ENCODE data around the gene MYO16.

The MYO16 gene

GRCh38 chr13:108830916-108831315, 201.5 kb downstream of the MYO16 start:
- Mint-ChIP-seq H3K27ac (no peak overlapping the region), H3K4me1 (ENCODE audit: low read depth) (no peaks in the 10 kb centered on the region), H3K4me3 (no peak overlapping the region), H3K27me3 (peaks cover 2% of the 10 kb centered on the region), H3K9me3 (peaks cover 5% of the 10 kb centered on the region), H3K36me3 (ENCODE audit: low read depth) (no peaks in the 10 kb centered on the region)

GRCh38 chr13:108833531-108833930, 204.1 kb downstream of the MYO16 start:
- Mint-ChIP-seq H3K27me3 (no peaks in the 10 kb centered on the region), H3K9me3 (no peaks in the 10 kb centered on the region), H3K27ac (no peak overlapping the region), H3K36me3 (ENCODE audit: low read depth) (no peaks in the 10 kb centered on the region), H3K4me3 (no peak overlapping the region), H3K4me1 (ENCODE audit: low read depth) (no peaks in the 10 kb centered on the region)

GRCh38 chr13:108834193-108834592, 204.8 kb downstream of the MYO16 start:
- H3K27me3 Mint-ChIP-seq: no peaks in the 10 kb centered on the region
- no peaks in the 10 kb centered on the region for H3K4me1 Mint-ChIP-seq (ENCODE audit: low read depth)
- H3K36me3 Mint-ChIP-seq (ENCODE audit: low read depth): no peaks in the 10 kb centered on the region
- no peak overlapping the region for H3K4me3 Mint-ChIP-seq
- H3K9me3 Mint-ChIP-seq: no peaks in the 10 kb centered on the region
- no peak overlapping the region for H3K27ac Mint-ChIP-seq

GRCh38 chr13:108835083-108835482, 205.7 kb downstream of the MYO16 start:
- Mint-ChIP-seq H3K36me3 (ENCODE audit: low read depth) (no peaks in the 10 kb centered on the region), H3K9me3 (no peaks in the 10 kb centered on the region), H3K27me3 (no peaks in the 10 kb centered on the region), H3K27ac (no peak overlapping the region), H3K4me1 (ENCODE audit: low read depth) (no peaks in the 10 kb centered on the region), H3K4me3 (no peak overlapping the region)

GRCh38 chr13:108850691-108851090, 221.3 kb downstream of the MYO16 start:
- no peaks in the 10 kb centered on the region for H3K4me1 Mint-ChIP-seq (ENCODE audit: low read depth)

GRCh38 chr13:108851660-108852059, 222.2 kb downstream of the MYO16 start:
- no peak overlapping the region for H3K27ac Mint-ChIP-seq
- H3K4me3 Mint-ChIP-seq: no peak overlapping the region
- H3K27me3 Mint-ChIP-seq: peaks cover 4% of the 10 kb centered on the region
- H3K9me3 Mint-ChIP-seq: no peaks in the 10 kb centered on the region
- no peaks in the 10 kb centered on the region for H3K4me1 Mint-ChIP-seq (ENCODE audit: low read depth)
- no peaks in the 10 kb centered on the region for H3K36me3 Mint-ChIP-seq (ENCODE audit: low read depth)

More at GRCh38 chr13:108850691-108851090, 221.3 kb downstream of the MYO16 start:
- no peaks in the 10 kb centered on the region for H3K9me3 Mint-ChIP-seq
- no peaks in the 10 kb centered on the region for H3K36me3 Mint-ChIP-seq (ENCODE audit: low read depth)
- H3K27me3 Mint-ChIP-seq: peaks cover 4% of the 10 kb centered on the region
- no peak overlapping the region for H3K27ac Mint-ChIP-seq
- H3K4me3 Mint-ChIP-seq: no peak overlapping the region

- H3K9me3 Mint-ChIP-seq: no peaks in the 10 kb centered on the region
- no peak overlapping the region for H3K27ac Mint-ChIP-seq
Observed at GRCh38 chr13:108853031-108853430, 223.6 kb downstream of the MYO16 start.

GRCh38 chr13:108855737-108856387, 226.5 kb downstream of the MYO16 start:
- Mint-ChIP-seq H3K27ac (no peak overlapping the region), H3K4me1 (ENCODE audit: low read depth) (no peaks in the 10 kb centered on the region)

More at GRCh38 chr13:108853031-108853430, 223.6 kb downstream of the MYO16 start:
- no peaks in the 10 kb centered on the region for H3K36me3 Mint-ChIP-seq (ENCODE audit: low read depth)
- no peaks in the 10 kb centered on the region for H3K4me1 Mint-ChIP-seq (ENCODE audit: low read depth)
- no peak overlapping the region for H3K4me3 Mint-ChIP-seq
- H3K27me3 Mint-ChIP-seq: peaks cover 4% of the 10 kb centered on the region

GRCh38 chr13:108858676-108859075, 229.3 kb downstream of the MYO16 start:
- Mint-ChIP-seq H3K9me3 (no peaks in the 10 kb centered on the region), H3K36me3 (ENCODE audit: low read depth) (no peaks in the 10 kb centered on the region), H3K27ac (no peak overlapping the region), H3K4me1 (ENCODE audit: low read depth) (no peaks in the 10 kb centered on the region), H3K4me3 (no peak overlapping the region), H3K27me3 (no peaks in the 10 kb centered on the region)

More at GRCh38 chr13:108855737-108856387, 226.5 kb downstream of the MYO16 start:
- Mint-ChIP-seq H3K27me3 (peaks cover 4% of the 10 kb centered on the region), H3K4me3 (no peak overlapping the region), H3K9me3 (no peaks in the 10 kb centered on the region), H3K36me3 (ENCODE audit: low read depth) (no peaks in the 10 kb centered on the region)

GRCh38 chr13:108859197-108860012, 230.0 kb downstream of the MYO16 start:
- Mint-ChIP-seq H3K27ac (no peak overlapping the region), H3K27me3 (peaks cover 3% of the 10 kb centered on the region), H3K9me3 (no peaks in the 10 kb centered on the region), H3K4me1 (ENCODE audit: low read depth) (no peaks in the 10 kb centered on the region), H3K36me3 (ENCODE audit: low read depth) (no peaks in the 10 kb centered on the region), H3K4me3 (no peak overlapping the region)

- Mint-ChIP-seq H3K4me3 (no peak overlapping the region), H3K9me3 (no peaks in the 10 kb centered on the region), H3K36me3 (ENCODE audit: low read depth) (no peaks in the 10 kb centered on the region), H3K4me1 (ENCODE audit: low read depth) (no peaks in the 10 kb centered on the region), H3K27ac (no peak overlapping the region), H3K27me3 (peaks cover 5% of the 10 kb centered on the region)
Observed at GRCh38 chr13:108860418-108860817, 231.0 kb downstream of the MYO16 start.

- Mint-ChIP-seq H3K4me1 (ENCODE audit: low read depth) (no peaks in the 10 kb centered on the region), H3K4me3 (no peak overlapping the region), H3K36me3 (ENCODE audit: low read depth) (no peaks in the 10 kb centered on the region), H3K9me3 (no peaks in the 10 kb centered on the region), H3K27ac (no peak overlapping the region), H3K27me3 (peaks cover 6% of the 10 kb centered on the region)
Observed at GRCh38 chr13:108877300-108877699, 247.9 kb downstream of the MYO16 start.

- no peak overlapping the region for H3K27ac Mint-ChIP-seq
- no peaks in the 10 kb centered on the region for H3K4me1 Mint-ChIP-seq (ENCODE audit: low read depth)
- H3K27me3 Mint-ChIP-seq: peaks cover 6% of the 10 kb centered on the region
- no peak overlapping the region for H3K4me3 Mint-ChIP-seq
- H3K9me3 Mint-ChIP-seq: no peaks in the 10 kb centered on the region
- H3K36me3 Mint-ChIP-seq (ENCODE audit: low read depth): no peaks in the 10 kb centered on the region
Observed at GRCh38 chr13:108878732-108879131, 249.3 kb downstream of the MYO16 start.

GRCh38 chr13:108889324-108889984, 260.0 kb downstream of the MYO16 start:
- H3K4me3 Mint-ChIP-seq: no peak overlapping the region
- no peaks in the 10 kb centered on the region for H3K36me3 Mint-ChIP-seq (ENCODE audit: low read depth)
- no peak overlapping the region for H3K27ac Mint-ChIP-seq
- no peaks in the 10 kb centered on the region for H3K4me1 Mint-ChIP-seq (ENCODE audit: low read depth)
- H3K9me3 Mint-ChIP-seq: no peaks in the 10 kb centered on the region
- peaks cover 11% of the 10 kb centered on the region for H3K27me3 Mint-ChIP-seq

GRCh38 chr13:108895220-108895704, 265.9 kb downstream of the MYO16 start:
- Mint-ChIP-seq H3K27ac (no peak overlapping the region), H3K4me3 (no peak overlapping the region), H3K27me3 (peaks cover 24% of the 10 kb centered on the region), H3K4me1 (ENCODE audit: low read depth) (peaks cover 6% of the 10 kb centered on the region), H3K36me3 (ENCODE audit: low read depth) (no peaks in the 10 kb centered on the region), H3K9me3 (no peaks in the 10 kb centered on the region)

All from stimulated activated naive CD8-positive, alpha-beta T cell treated with anti-CD3 and anti-CD28 coated beads, Interleukin-15, Interleukin-2, amounts not matched to agents 100 ng/mL and 50 ng/mL, for 24 hours (primary cell).